SKM-1 (cell line): Measurements from ENCODE around the gene LIMD2.
"Not testable (repeated sequence)": the region's sequence is repeated elsewhere in the genome, so short reads cannot be mapped to it uniquely, and the experiment has no call there.

Experiments
- DNase-seq: peaks from one replicate; lab custom pipeline; 2025; ENCODE audit not compliant: unreplicated experiment; lab: John Stamatoyannopoulos, UW

The LIMD2 gene

DNA sequence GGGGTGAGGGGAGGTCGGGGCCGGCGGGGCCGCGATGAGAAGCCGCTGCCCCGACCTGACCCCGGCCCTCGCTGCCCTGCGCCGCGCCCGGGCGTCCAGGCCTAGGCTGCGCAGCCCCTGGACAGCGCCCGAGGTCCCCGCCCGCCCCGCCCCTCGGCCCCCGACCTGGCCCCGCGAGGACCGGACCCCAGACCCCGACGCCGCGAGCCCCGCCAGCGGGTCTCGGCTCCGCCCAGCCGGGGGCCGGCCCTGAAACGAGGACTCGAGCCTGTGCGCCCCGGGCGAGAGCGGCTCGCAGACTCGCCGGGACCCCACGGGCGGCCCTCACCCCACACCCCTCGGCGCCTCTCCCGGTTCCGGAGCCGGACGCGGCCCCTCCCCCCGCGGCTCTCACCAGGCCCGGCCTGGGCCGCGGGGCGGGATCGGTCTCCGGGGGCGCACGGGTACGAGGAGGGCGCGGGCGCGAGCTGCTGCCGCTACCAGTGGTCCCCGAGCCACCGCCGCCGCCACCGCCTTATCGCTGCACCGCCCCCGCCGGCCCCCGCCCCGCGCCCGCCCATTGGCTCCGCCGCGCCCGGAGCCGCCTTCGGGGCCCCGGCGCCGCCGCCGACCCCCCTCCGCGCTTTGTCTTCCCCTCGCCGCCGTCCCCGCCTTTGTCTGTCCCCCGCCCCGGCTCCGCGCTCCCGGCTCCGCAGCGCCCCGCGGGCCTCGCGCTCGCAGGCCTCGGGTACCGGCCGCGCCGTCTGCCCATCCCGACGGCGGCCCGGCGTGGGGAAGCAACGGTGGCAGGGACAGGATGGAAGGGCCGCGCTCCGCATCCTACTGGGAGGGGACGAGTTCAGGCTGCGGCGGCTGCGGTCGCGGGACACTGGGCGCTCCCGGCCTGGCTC, at the start of gene LIMD2:
Gene LIMD2 (minus strand): TSS at position 488 of the 890 bp plus-strand sequence. CDS start 827 bp downstream, outside the sequence.
- no peak for DNase-seq

DNA sequence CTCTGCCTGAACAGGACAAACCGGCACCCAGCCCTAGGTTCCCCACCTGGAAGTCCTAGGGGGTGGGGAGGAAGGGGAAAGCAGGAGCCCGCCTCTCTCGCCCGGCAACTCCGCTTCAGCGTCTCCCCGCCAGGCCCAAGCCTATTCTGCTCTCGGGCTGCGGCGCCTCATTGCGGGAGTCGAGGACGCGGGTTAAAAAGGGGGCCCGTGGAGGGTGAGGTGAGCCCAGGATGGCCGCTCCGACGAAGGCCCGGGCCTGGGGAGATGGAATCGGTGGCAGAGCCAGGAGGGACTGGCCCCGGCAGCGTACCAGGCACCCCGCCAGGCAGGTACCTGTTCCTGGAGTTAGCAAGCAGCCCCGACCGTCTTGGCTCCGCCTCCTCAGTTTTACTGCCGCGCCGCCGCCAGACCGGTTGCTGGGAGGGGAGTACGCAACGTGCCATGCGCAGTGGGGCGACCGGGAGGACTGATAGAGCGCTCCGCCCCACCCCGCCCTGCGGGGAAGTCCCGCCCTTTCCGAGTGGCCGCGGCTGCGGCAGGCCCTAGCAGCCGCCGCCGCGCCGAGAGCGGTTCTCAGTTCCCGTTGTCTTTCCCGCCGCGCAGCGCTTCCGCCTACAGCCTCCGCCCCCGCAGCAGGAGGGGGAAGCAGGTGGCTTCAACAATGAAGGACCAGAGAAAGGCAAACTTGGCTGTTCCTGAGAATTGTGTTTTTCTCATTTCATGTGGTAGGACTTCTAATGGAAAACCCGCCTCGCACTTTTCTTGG, 41.7 kb upstream of the LIMD2 start, which contains the start of gene STRADA:
Gene STRADA (minus strand): TSS at position 392 of the 766 bp plus-strand sequence. CDS start 13,430 bp downstream, outside the sequence.
- peak; percentile 97 for DNase-seq

DNA sequence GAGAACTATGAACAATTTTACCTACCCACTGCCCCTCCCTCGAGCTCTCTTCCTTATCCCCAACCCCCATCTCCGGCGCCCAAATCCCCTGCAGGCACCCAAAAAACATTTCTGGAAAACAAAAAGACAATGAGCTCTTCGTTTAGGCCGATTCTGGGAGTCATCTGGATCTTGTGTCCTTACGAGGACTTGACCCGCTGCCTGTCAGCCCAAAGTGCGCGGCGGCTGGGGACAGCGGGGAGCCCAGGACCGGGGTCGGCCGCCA, 41.1 kb upstream of the LIMD2 start:
- DNase-seq: no peak

DNA sequence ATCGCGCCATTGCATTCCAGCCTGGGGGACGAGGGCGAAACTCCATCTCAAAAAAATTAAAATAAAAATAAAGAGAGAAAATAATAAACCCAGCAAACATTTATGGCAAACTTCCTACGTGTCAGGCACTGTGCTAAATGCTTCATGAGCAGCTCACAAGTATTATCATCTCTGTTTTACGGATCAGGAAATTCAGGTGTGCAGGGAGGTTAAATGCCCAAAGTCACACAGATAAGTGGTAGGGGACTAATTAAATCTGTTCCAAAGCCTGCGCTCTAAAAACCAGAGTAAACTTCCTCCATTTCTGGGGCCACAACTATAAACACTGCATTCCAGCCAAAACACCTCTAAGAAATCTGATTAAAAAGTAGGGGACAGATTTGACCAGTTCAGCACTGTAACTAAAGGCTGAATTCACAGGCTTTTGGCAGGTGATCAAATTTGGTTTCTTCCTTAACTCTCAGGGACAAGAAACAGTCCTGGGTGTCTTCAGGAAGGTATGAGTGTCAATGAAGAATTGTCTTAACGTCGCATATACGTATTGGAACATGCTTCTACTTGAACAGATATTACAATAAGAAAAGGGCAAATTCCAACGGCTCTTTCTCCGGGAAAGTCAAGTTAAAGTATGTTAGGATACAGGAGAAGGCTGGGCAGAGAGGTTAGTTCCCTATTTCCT, 40.7 kb upstream of the LIMD2 start:
- no peak for DNase-seq

DNA sequence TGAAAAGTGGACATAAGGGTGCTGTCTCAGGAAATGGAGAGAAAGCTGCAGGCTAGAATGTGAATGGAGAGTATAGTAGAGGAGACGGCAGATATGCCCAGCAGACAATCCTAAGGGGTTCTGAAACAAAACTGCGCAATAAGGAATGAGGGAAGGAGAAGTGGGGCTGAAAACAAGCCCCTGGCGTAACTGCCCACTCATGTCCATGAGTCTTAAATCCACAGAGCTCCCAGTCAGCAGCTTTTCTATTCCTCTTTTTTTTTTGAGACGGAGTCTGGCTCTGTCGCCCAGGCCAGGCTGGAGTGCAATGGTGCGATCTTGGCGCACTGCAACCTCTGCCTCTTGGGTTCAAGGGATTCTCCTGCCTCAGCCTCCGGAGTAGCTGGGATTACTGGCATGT, 35.8 kb upstream of the LIMD2 start:
- DNase-seq: no peak

DNA sequence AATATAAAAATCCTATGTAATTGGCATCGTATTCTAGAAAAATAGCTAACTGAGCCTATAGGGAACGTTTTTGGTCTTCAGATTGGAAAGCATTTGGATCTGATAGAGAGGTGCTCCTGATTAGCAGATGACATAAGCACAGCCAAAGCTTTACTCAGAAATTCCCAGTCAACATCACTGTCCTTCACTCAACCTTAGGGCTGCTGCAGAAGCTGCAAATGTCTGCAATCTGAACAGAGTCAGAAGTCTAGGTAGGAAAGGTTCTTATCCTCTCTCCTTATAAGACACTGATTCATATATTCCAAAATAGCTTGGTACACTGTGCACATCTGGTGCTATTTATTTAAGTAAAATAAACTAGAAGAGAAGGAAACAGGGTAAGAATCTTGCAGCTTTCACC, 22.5 kb upstream of the LIMD2 start:
- no peak for DNase-seq

DNA sequence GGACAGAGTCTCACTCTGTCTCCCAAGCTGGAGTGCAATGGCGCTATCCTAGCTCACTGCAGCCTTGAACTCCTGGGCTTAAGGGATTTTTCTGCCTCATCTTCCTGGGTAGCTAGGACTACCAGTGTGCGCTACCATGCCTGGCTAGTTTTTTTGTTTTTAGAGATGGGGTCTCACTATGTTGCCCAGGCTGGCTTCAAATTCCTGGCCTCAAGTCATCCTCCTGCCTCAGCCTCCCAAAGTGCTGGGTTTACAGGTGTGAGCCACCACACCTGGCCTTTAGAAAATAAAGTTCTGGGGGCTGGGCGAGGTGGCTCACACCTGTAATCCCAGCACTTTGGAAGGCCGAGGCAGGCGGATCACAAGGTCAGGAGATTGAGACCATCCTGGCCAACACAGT, 20.3 kb upstream of the LIMD2 start:
- DNase-seq: not testable (repeated sequence)

- no peak for DNase-seq
These were observed 19.1 kb upstream of the LIMD2 start for GRCh38 chr17:63718988-63719387.

GRCh38 chr17:63716426-63716825, 16.5 kb upstream of the LIMD2 start:
- DNase-seq: no peak

DNA sequence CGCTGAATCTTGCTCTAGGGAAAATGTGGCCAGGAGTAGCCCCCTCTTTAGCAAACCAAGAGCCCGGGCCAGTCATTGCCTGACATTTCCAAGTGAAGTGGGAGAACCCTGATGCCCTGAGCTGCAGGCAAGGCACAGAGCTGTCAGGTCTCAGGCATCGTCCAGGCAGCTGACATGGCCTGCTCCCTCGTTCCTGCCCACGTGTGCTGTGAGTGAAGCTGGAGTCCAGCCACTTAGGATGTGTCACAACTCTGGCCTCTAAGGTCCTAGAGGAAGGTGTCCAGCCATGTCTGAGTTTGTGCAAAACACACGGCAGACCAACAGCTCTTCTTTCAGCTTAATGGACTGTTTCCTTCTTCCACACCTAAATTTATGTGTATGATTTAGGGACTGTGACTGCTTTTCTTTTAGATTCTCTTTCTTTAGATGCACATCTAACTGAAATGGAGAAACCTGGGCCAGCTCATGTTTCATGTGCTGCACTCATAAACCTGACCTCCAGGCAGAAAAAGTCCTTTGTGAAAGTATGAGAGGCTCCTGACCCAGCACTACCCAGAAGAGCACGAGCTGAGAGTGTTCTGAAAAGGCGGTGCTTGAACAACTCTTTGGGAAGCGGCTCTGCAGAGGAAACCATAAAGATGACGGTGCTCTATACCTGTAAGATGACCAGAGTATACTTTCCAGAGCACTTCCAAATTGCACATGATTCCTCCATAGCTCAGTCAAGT, 14.8 kb upstream of the LIMD2 start:
- no peak for DNase-seq

DNA sequence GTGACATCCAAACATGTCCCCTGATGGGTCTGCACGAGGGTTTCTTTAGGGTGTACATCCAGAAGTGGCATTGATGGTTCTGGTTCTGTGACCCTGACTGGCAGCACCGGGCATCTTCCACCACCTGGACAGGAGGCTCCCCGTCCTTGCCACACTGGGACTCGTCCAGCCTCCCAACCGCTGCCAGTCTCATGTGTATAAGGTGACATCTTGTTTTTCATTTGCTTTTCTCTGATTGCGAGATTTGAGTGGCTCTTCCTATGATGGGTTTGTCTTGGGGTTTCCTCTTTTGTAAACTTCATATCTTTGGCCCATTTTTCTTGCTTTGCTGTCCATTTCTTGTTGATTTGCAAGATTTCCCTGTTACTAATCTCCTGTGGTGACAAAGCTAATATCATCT, 9.2 kb upstream of the LIMD2 start:
- DNase-seq: no peak

DNA sequence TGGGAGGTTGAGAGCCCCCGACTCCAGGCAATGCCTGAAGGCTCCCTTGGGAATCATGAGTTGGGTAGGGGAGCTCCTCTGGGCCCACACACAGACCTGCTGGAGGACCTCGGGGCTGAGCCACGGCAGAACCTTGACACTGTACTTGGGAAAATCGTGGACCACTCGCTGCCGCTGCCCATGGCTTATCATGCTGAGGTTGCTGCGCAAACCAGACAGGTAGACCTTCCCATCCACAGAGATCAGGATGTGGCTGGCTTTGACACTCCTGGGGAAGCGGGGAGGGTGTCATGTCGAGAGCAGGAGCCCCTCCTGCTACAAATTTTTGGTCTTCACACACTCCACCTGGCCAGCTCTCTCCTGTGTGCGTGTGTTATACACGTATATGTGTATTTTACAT, 7.2 kb upstream of the LIMD2 start:
- DNase-seq: no peak

DNA sequence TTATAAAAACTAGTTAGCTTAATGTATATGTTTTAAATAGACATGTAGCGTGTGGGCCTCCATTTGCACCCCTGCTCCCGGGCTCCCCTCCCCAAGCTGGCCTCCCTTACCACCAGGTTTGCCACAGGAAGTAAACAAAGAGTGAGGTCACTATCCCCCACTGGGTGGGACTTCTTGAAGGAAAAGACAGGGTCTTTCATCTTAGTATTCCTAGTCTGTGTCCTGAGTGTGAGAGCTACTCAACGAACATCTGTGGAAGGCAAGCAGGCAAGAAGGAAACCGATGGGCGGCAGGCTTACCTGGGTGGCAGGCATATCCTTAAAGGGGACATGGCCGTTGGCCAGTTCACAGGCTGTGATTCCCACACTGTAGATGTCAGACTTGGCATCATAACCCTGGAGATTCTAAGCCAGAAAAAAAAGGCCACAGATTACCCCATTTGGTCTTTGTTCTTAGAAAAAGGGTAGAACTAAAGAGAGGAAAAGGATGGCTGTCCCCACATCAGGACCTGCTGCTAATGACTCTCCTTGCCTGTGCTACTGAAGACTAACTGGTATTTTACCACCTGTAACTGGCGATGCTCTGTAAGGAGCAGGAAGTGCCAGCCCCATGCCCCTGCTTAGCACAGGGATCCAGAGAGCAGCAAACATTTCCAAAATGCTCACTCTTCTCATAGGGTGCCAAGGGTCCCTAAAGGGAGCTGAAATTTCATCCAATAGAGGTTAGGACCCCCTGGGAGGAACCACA, 6.6 kb upstream of the LIMD2 start:
- no peak for DNase-seq

- no peak for DNase-seq
These were observed 5.7 kb upstream of the LIMD2 start for GRCh38 chr17:63705657-63706056.

DNA sequence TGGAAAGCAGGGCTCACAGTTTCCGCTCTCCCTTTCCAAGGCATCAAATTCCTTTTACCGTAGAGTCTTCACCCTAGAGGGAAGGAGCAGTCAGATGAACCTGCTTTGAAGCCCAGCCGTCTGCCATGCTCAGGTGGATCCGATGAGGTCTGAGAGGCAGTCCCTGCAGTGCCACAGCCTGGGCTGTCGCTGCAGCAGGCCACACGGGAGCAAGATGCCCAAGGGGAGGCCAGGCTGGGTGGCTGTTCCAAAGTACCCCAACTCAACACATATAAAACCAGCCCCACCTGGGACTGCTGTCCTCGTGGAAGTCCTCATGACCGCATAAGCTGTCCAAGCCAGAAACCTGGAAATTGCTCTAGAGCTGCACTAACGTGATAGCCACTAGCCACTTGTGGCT, 4.9 kb upstream of the LIMD2 start:
- no peak for DNase-seq

GRCh38 chr17:63704259-63704576, 4.3 kb upstream of the LIMD2 start:
- DNase-seq: no peak

GRCh38 chr17:63703556-63704258, 3.8 kb upstream of the LIMD2 start:
- DNase-seq: no peak

DNA sequence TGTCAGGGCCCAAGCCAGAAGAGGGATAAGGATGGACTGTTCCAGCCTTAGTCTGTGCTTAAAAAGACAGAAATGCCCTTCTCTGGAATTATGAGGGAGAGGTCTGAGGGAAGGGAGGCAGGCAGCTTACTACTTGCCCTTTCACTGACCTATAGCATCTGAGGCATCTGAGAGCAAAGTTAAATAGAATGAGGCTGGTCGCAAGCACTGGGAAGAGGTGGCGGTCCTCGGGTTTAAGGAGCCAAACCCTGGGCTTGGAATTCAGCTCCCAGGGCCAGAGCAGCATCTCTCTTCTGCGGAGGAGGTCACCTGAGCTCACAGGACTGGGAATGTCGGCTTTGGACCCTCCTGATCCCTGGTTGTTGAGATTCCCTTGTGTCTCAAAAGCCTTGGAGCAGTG, 3.1 kb upstream of the LIMD2 start:
- no peak for DNase-seq

DNA sequence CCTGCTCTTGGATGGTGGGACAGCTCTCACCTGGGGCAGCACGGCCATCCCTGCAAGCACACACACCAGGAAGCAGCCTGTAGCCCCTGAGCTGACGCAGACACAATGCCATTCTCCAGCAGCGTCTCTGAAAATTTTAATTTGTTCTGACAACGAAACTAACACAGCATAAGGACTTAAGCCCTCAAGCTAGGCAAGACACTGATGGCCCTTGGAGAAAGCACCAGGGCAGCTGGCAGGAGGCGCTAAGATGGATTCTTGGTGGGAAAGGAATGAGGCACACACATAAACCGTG, 2.7 kb upstream of the LIMD2 start:
- no peak for DNase-seq
